ENCODE results near the gene TOE1. TPM values are rescaled to one million over a fixed set of nuclear protein-coding genes. Genes with fewer than 3 reads are reported as not detected.

The TOE1 gene
- total and polyA plus RNA-seq, 9 of the 15 experiments (the other 6 are each of a cell fraction or from before 2014, with no cell fraction given), result 32.1 to 85.7 (median 38.0) TPM

DNA sequence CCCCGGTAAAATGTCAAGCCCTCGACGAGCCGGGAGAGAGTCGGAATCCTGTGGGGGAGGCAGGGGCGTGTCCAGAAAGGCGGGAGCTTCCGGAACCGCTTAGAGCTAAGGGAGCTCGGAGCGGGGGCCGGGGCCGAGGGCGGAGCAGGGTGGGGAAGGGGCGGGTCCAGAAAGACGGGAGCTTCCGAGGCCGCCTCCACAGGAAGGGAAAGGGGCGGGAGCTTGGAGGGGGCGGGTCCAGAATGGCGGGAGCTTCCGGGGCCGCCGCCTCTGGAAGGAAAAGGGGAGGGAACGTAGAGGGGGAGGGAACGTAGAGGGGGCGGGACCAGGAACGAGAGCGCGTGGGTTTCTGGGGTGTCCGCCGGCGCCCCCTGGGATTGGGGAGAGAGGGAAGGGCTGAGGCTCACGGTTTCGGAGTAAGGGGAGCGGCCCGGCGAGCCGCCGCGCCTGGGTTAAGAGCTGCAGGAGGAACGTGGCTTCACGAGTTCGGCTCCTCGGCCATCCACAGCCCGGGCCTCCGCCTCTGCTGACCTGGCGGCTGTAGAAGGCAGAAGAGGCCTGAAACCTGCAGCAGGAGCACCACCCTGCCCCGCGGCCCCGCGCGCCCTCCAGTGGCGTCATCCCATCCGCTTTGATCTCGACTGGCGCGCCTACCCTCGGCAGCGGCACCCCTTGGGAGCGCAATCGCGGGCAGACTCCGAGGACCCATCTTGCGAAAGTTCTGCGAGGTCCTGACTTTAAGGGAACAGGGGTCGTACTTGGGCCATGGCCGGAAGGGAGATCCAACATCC is 36.3 kb upstream of the TOE1 start (continued):
- TF ChIP-seq ATF2 (CRISPR knock-in tag; IDR thresholded peaks at IDR 0.05) (no peak), MAFK (IDR thresholded peaks at IDR 0.05; ENCODE audit: low read length) (peak; percentile 39), FIP1L1 (IDR thresholded peaks at IDR 0.05; ENCODE audit: low read depth, low read length, poor library complexity, severe bottlenecking) (peak; percentile 60), ZNF830 (CRISPR knock-in tag; IDR thresholded peaks at IDR 0.05) (no peak), RAD51 (IDR thresholded peaks at IDR 0.05; ENCODE audit: borderline replicate concordance, low read depth) (no peak; the same call in 1 of the 2 replicates), ADNP (tag; IDR thresholded peaks at IDR 0.05) (no peak), MTF1 (CRISPR knock-in tag; IDR thresholded peaks at IDR 0.05; ENCODE audit: borderline replicate concordance) (no peak), NR2C2 (CRISPR knock-in tag; IDR thresholded peaks at IDR 0.05) (0 out of 2 replicates have a peak, but pooled peaks have one; percentile 63), NR2C2 (tag; IDR thresholded peaks at IDR 0.05) (peak; percentile 35; the same call in 1 of the 2 replicates), ZNF184 (CRISPR knock-in tag; IDR thresholded peaks at IDR 0.05) (no peak), TFAM (CRISPR knock-in tag; conservative IDR thresholded peaks at IDR 0.05) (no peak), SIN3A (IDR thresholded peaks at IDR 0.05; ENCODE audit: borderline replicate concordance in 2 of 2, control insufficient read depth in 1 of 2, low read depth in 2 of 2, low read length in 2 of 2) (peak in 1 of 2 experiments; percentile 65; a peak in 1 of 4 replicates), CGGBP1 (CRISPR knock-in tag; IDR thresholded peaks at IDR 0.05) (no peak), SMC3 (conservative IDR thresholded peaks at IDR 0.05; ENCODE audit: insufficient read depth, low read depth, low read length) (peak; percentile 96), ATF4 (CRISPR knock-in tag; IDR thresholded peaks at IDR 0.05) (0 out of 2 replicates have a peak, but pooled peaks have one; percentile 46), DMBX1 (CRISPR knock-in tag; IDR thresholded peaks at IDR 0.05; ENCODE audit: borderline replicate concordance) (peak; percentile 44; the same call in 1 of the 2 replicates), ZNF561 (CRISPR knock-in tag; conservative IDR thresholded peaks at IDR 0.05) (no peak), BRCA1 (IDR thresholded peaks at IDR 0.05) (no peak), BRCA1 (CRISPR knock-in tag; IDR thresholded peaks at IDR 0.05) (no peak)
- TF ChIP-seq, protein P1, sequence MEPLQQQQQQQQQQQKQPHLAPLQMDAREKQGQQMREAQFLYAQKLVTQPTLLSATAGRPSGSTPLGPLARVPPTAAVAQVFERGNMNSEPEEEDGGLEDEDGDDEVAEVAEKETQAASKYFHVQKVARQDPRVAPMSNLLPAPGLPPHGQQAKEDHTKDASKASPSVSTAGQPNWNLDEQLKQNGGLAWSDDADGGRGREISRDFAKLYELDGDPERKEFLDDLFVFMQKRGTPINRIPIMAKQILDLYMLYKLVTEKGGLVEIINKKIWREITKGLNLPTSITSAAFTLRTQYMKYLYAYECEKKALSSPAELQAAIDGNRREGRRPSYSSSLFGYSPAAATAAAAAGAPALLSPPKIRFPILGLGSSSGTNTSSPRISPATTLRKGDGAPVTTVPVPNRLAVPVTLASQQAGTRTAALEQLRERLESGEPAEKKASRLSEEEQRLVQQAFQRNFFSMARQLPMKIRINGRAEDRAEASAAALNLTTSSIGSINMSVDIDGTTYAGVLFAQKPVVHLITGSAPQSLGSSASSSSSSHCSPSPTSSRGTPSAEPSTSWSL (CRISPR knock-in tag; IDR thresholded peaks at IDR 0.05; ENCODE audit: borderline replicate concordance), result 0 out of 2 replicates have a peak, but pooled peaks have one; percentile 13
- TF ChIP-seq, protein P2, sequence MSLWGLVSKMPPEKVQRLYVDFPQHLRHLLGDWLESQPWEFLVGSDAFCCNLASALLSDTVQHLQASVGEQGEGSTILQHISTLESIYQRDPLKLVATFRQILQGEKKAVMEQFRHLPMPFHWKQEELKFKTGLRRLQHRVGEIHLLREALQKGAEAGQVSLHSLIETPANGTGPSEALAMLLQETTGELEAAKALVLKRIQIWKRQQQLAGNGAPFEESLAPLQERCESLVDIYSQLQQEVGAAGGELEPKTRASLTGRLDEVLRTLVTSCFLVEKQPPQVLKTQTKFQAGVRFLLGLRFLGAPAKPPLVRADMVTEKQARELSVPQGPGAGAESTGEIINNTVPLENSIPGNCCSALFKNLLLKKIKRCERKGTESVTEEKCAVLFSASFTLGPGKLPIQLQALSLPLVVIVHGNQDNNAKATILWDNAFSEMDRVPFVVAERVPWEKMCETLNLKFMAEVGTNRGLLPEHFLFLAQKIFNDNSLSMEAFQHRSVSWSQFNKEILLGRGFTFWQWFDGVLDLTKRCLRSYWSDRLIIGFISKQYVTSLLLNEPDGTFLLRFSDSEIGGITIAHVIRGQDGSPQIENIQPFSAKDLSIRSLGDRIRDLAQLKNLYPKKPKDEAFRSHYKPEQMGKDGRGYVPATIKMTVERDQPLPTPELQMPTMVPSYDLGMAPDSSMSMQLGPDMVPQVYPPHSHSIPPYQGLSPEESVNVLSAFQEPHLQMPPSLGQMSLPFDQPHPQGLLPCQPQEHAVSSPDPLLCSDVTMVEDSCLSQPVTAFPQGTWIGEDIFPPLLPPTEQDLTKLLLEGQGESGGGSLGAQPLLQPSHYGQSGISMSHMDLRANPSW (CRISPR knock-in tag; IDR thresholded peaks at IDR 0.05), result no peak; the same call in 1 of the 2 replicates

All from K562 (cell line).